GM23338 (cell line): Measurements from ENCODE around the gene ARHGEF39. TPM values are rescaled to one million over a fixed set of nuclear protein-coding genes. Genes with fewer than 3 reads are reported as not detected.

ENCODE experiments used
- ATAC-seq: fragments of 200-7000 bp; cut with Tn5 transposase; 3 replicates; pipeline ENCODE4 v1.9.1; 2020
- DNase-seq: peaks from one replicate; pipeline ENCODE4 v3.0.0-alpha.2; 2015; ENCODE audit warnings: low spot score
- H2AFZ ChIP-seq: fragments of 200-600 bp; sonication (generic); 2 replicates; pipeline ENCODE4 v1.8.0; 2016; ENCODE audit warnings: antibody characterized with exemption, mild to moderate bottlenecking, moderate library complexity
- H3F3A ChIP-seq: fragments of 200-600 bp; sonication (generic); replicated peaks from 2 replicates; pipeline ENCODE4 v1.8.0; 2017; ENCODE audit warnings: antibody characterized with exemption, mixed run types, low read depth
- H3K27ac ChIP-seq: fragments of 200-600 bp; sonication (generic); 2 replicates; pipeline ENCODE4 v1.6.1; 2016; ENCODE audit warnings: low read depth
- H3K27me3 ChIP-seq: fragments of 200-600 bp; sonication (generic); 2 replicates; pipeline ENCODE4 v1.8.0; 2016; ENCODE audit warnings: mild to moderate bottlenecking, mixed run types, moderate library complexity; ENCODE audit not compliant: insufficient read depth
- H3K36me3 ChIP-seq: fragments of 200-600 bp; sonication (generic); 2 replicates; pipeline ENCODE4 v1.8.0; 2016; ENCODE audit warnings: mild to moderate bottlenecking; ENCODE audit not compliant: insufficient read depth
- H3K4me1 ChIP-seq: fragments of 200-600 bp; sonication (generic); 2 replicates; pipeline ENCODE4 v1.8.0; 2016; ENCODE audit warnings: mild to moderate bottlenecking, moderate library complexity; ENCODE audit not compliant: insufficient read depth
- H3K4me2 ChIP-seq: fragments of 200-600 bp; sonication (generic); 2 replicates; pipeline ENCODE4 v1.7.1; 2017; ENCODE audit warnings: mixed run types
- H3K4me3 ChIP-seq: fragments of 200-600 bp; sonication (generic); 2 replicates; pipeline ENCODE4 v1.6.1; 2016; ENCODE audit warnings: mixed run types
- H3K79me2 ChIP-seq: fragments of 200-600 bp; sonication (generic); replicated peaks from 2 replicates; pipeline ENCODE4 v1.8.0; 2017; ENCODE audit warnings: mild to moderate bottlenecking; ENCODE audit not compliant: insufficient read depth
- H3K9me2 ChIP-seq: fragments of 200-600 bp; sonication (generic); 2 replicates; pipeline ENCODE4 v1.8.0; 2017; ENCODE audit not compliant: insufficient read depth
- H4K20me1 ChIP-seq: fragments of 200-600 bp; sonication (generic); replicated peaks from 2 replicates; pipeline ENCODE4 v1.8.0; 2017; ENCODE audit warnings: mild to moderate bottlenecking; ENCODE audit not compliant: insufficient read depth
- H3K27ac Mint-ChIP-seq: 2 replicates; pipeline ENCODE4 v1.8.0; 2020; ENCODE audit warnings: inconsistent platforms, mild to moderate bottlenecking, moderate library complexity, mixed read lengths
- H3K27me3 Mint-ChIP-seq: 3 replicates; pipeline ENCODE4 v1.8.0; 2022; ENCODE audit warnings: low read depth, mild to moderate bottlenecking, moderate library complexity, mixed read lengths, inconsistent platforms; ENCODE audit not compliant: insufficient read depth, poor library complexity
- H3K36me3 Mint-ChIP-seq: 3 replicates; pipeline ENCODE4 v1.8.0; 2021; ENCODE audit warnings: low read depth, mild to moderate bottlenecking, inconsistent platforms, moderate library complexity, mixed read lengths
- H3K4me1 Mint-ChIP-seq: 3 replicates; pipeline ENCODE4 v1.8.0; 2020; ENCODE audit warnings: mild to moderate bottlenecking, inconsistent platforms, mixed read lengths
- H3K4me3 Mint-ChIP-seq: 3 replicates; pipeline ENCODE4 v1.8.0; 2021; ENCODE audit warnings: moderate library complexity, mild to moderate bottlenecking, inconsistent platforms, mixed read lengths
- H3K9me3 Mint-ChIP-seq: 3 replicates; pipeline ENCODE4 v1.8.0; 2020; ENCODE audit warnings: moderate library complexity, mild to moderate bottlenecking, inconsistent platforms, mixed read lengths
- CREB1 ChIP-seq: fragments of 250-450 bp; sonication (Bioruptor Pico); IDR thresholded peaks from 2 replicates; pipeline ENCODE4 v1.5.0; 2020; ENCODE audit warnings: low read depth, mild to moderate bottlenecking, moderate library complexity
- CTCF ChIP-seq, 2 experiments: fragments of 200-600 bp in 1 of 2; sonication (generic) in 1 of 2; conservative IDR thresholded peaks; 2 replicates each; pipeline versions ENCODE4 v1.5.1 to v1.6.1; 2016 to 2017; ENCODE audit warnings: antibody characterized with exemption in 2 of 2, low read depth in 2 of 2, mild to moderate bottlenecking in 2 of 2, moderate library complexity in 1 of 2
- EZH2 ChIP-seq: fragments of 200-600 bp; sonication (generic); IDR thresholded peaks from one replicate; pipeline ENCODE4 v1.8.0; 2017; ENCODE audit warnings: antibody characterized with exemption, mild to moderate bottlenecking, low read depth; ENCODE audit not compliant: unreplicated experiment
- EZH2phosphoT487 ChIP-seq: fragments of 200-600 bp; sonication (generic); IDR thresholded peaks from one replicate; pipeline ENCODE4 v1.8.1; 2018; ENCODE audit warnings: antibody characterized with exemption; ENCODE audit not compliant: unreplicated experiment
- JUNB ChIP-seq: IDR thresholded peaks from one replicate; pipeline ENCODE4 v1.6.1; 2016; ENCODE audit warnings: antibody characterized with exemption; ENCODE audit not compliant: unreplicated experiment
- NANOG ChIP-seq: IDR thresholded peaks from 2 replicates; pipeline ENCODE4 v1.6.1; 2016; ENCODE audit warnings: antibody characterized with exemption, borderline replicate concordance
- POLR2AphosphoS5 ChIP-seq: IDR thresholded peaks from 2 replicates; pipeline ENCODE4 v1.6.1; 2016; ENCODE audit warnings: antibody characterized with exemption, low read depth
- ZNF331 ChIP-seq: fragments of 250-450 bp; sonication (Bioruptor Pico); IDR thresholded peaks from 2 replicates; pipeline ENCODE4 v1.5.0; 2020; ENCODE audit warnings: low read depth, mild to moderate bottlenecking, moderate library complexity
- polyA plus RNA-seq: library from polyadenylated mRNA; unstranded; fragments of >200 nt; fragmentation: Nextera tagmentation; extraction: Ambion mirVana; gene quantifications from 2 replicates; pipeline ENCODE4 v1.2.1, GENCODE V29; 2016
- total RNA-seq: library from RNA; depleted of rRNA; stranded (reverse); fragments of >200 nt; shearing (Covaris generic); gene quantifications from 2 replicates; pipeline ENCODE4 v1.2.3, GENCODE V29; 2014
- TF ChIP-seq, protein P1 (sequence below): IDR thresholded peaks from one replicate; pipeline ENCODE4 v1.6.1; 2018; ENCODE audit warnings: antibody characterized with exemption; ENCODE audit not compliant: unreplicated experiment
- TF ChIP-seq, protein P2 (sequence below): IDR thresholded peaks from 2 replicates; pipeline ENCODE4 v1.6.1; 2016; ENCODE audit warnings: antibody characterized with exemption

ARHGEF39 gene
- total and polyA plus RNA-seq, 2 experiments from 2014 or later: 16.8 to 31.0 TPM

DNA sequence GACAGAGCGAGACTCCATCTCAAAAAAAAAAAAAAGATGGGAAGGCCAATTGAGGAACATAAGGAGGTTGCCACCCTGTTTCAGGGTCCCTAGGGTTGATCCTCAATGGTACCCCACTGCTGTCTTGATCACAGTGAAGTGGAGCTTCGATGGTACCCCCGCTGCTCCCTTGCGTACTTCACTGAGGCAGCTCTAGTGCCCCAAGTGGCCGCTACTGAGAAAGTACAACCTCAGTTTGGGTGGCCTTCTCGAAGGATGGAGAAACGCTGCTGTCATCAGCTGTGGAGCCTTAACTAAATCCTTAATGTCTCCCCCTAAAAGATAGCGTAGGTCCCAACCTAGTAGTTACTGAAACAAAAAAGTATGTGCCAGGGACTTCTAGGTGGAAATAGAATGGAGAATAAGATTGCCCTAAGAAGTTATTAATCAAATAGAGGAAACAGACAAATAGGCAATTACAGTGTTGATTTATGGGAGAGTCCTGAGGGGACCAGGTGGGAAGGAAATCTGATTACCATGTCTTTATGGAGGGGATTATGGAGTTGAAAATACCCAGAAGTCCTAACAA lies 53.7 kb downstream of the ARHGEF39 start:
- Histone ChIP-seq H3K36me3 (no peaks in the 10 kb centered on the region), H3K9me2 (no peaks in the 10 kb centered on the region), H4K20me1 (no peaks in the 10 kb centered on the region; the same call in none of the 2 replicates), H3K79me2 (peaks cover 2% of the 10 kb centered on the region; the same call in 1 of the 2 replicates), H3F3A (peaks cover 7% of the 10 kb centered on the region), H3K4me1 (peaks cover 8% of the 10 kb centered on the region), H3K4me3 (no peak overlapping the region), H3K27me3 (peaks cover 12% of the 10 kb centered on the region), H3K27ac (no peak overlapping the region), H2AFZ (no peak overlapping the region), H3K4me2 (no peak overlapping the region)
- TF ChIP-seq NANOG (no peak), ZNF331 (CRISPR knock-in tag) (no peak), EZH2phosphoT487 (no peak), POLR2AphosphoS5 (no peak), CTCF (conservative IDR thresholded peaks at IDR 0.05; ENCODE audit: low read depth in 2 of 2) (peak; percentile 73 to 82), JUNB (no peak)
- TF ChIP-seq, protein P1, sequence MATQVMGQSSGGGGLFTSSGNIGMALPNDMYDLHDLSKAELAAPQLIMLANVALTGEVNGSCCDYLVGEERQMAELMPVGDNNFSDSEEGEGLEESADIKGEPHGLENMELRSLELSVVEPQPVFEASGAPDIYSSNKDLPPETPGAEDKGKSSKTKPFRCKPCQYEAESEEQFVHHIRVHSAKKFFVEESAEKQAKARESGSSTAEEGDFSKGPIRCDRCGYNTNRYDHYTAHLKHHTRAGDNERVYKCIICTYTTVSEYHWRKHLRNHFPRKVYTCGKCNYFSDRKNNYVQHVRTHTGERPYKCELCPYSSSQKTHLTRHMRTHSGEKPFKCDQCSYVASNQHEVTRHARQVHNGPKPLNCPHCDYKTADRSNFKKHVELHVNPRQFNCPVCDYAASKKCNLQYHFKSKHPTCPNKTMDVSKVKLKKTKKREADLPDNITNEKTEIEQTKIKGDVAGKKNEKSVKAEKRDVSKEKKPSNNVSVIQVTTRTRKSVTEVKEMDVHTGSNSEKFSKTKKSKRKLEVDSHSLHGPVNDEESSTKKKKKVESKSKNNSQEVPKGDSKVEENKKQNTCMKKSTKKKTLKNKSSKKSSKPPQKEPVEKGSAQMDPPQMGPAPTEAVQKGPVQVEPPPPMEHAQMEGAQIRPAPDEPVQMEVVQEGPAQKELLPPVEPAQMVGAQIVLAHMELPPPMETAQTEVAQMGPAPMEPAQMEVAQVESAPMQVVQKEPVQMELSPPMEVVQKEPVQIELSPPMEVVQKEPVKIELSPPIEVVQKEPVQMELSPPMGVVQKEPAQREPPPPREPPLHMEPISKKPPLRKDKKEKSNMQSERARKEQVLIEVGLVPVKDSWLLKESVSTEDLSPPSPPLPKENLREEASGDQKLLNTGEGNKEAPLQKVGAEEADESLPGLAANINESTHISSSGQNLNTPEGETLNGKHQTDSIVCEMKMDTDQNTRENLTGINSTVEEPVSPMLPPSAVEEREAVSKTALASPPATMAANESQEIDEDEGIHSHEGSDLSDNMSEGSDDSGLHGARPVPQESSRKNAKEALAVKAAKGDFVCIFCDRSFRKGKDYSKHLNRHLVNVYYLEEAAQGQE: no peak
- peak; percentile 87 for ATAC-seq
- Mint-ChIP-seq H3K27ac (no peak overlapping the region), H3K27me3 (peaks cover 7% of the 10 kb centered on the region), H3K4me3 (no peak overlapping the region), H3K36me3 (peaks cover 10% of the 10 kb centered on the region), H3K4me1 (peaks cover 6% of the 10 kb centered on the region), H3K9me3 (no peaks in the 10 kb centered on the region)
- DNase-seq: peak; percentile 80

- peaks cover 4% of the 10 kb centered on the region; the same call in 1 of the 2 replicates for H3K79me2 ChIP-seq
- H4K20me1 ChIP-seq: no peaks in the 10 kb centered on the region; the same call in none of the 2 replicates
- Mint-ChIP-seq H3K4me3 (no peak overlapping the region), H3K27ac (no peak overlapping the region), H3K4me1 (no peaks in the 10 kb centered on the region; the same call in 2 of the 3 replicates), H3K36me3 (peaks cover 10% of the 10 kb centered on the region), H3K27me3 (peaks cover under 1% of the 10 kb centered on the region), H3K9me3 (no peaks in the 10 kb centered on the region)
- H3K4me1 ChIP-seq: peaks cover 6% of the 10 kb centered on the region
- DNase-seq (no peak), ATAC-seq (no peak)
- no peak overlapping the region for H3K27ac ChIP-seq
- H3K4me2 ChIP-seq: no peak overlapping the region
- H3K27me3 ChIP-seq: no peaks in the 10 kb centered on the region
- no peak overlapping the region for H3K4me3 ChIP-seq
- no peaks in the 10 kb centered on the region for H3K9me2 ChIP-seq
- no peak overlapping the region for H2AFZ ChIP-seq
- no peaks in the 10 kb centered on the region for H3K36me3 ChIP-seq
- H3F3A ChIP-seq: peaks cover 1% of the 10 kb centered on the region; the same call in 1 of the 2 replicates
- TF ChIP-seq, protein P1: no peak
- no peak for TF ChIP-seq CREB1 (CRISPR knock-in tag)
- no peak for TF ChIP-seq ZNF331 (CRISPR knock-in tag)
- TF ChIP-seq, protein P2, sequence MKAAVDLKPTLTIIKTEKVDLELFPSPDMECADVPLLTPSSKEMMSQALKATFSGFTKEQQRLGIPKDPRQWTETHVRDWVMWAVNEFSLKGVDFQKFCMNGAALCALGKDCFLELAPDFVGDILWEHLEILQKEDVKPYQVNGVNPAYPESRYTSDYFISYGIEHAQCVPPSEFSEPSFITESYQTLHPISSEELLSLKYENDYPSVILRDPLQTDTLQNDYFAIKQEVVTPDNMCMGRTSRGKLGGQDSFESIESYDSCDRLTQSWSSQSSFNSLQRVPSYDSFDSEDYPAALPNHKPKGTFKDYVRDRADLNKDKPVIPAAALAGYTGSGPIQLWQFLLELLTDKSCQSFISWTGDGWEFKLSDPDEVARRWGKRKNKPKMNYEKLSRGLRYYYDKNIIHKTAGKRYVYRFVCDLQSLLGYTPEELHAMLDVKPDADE: no peak
- TF ChIP-seq EZH2phosphoT487: no peak
- TF ChIP-seq CTCF (conservative IDR thresholded peaks at IDR 0.05; ENCODE audit: low read depth in 2 of 2): no peak
- TF ChIP-seq POLR2AphosphoS5: no peak
- TF ChIP-seq EZH2: no peak
- TF ChIP-seq JUNB: no peak
- TF ChIP-seq NANOG: no peak
These were observed 55.2 kb downstream of the ARHGEF39 start for GRCh38 chr9:35609820-35610163.
